ENCODE measurements around the gene ST8SIA6. TPM values are rescaled to one million over a fixed set of nuclear protein-coding genes. Genes with fewer than 3 reads are reported as not detected.
A peak's percentile ranks its signal among the peaks of the same experiment; 100 is the strongest.

Gene ST8SIA6
- total and polyA plus RNA-seq, 9 of the 15 experiments (the other 6 are each of a cell fraction or from before 2014, with no cell fraction given), result 0.69 to 6.7 (median 5.0) TPM

- TF ChIP-seq, protein P1, sequence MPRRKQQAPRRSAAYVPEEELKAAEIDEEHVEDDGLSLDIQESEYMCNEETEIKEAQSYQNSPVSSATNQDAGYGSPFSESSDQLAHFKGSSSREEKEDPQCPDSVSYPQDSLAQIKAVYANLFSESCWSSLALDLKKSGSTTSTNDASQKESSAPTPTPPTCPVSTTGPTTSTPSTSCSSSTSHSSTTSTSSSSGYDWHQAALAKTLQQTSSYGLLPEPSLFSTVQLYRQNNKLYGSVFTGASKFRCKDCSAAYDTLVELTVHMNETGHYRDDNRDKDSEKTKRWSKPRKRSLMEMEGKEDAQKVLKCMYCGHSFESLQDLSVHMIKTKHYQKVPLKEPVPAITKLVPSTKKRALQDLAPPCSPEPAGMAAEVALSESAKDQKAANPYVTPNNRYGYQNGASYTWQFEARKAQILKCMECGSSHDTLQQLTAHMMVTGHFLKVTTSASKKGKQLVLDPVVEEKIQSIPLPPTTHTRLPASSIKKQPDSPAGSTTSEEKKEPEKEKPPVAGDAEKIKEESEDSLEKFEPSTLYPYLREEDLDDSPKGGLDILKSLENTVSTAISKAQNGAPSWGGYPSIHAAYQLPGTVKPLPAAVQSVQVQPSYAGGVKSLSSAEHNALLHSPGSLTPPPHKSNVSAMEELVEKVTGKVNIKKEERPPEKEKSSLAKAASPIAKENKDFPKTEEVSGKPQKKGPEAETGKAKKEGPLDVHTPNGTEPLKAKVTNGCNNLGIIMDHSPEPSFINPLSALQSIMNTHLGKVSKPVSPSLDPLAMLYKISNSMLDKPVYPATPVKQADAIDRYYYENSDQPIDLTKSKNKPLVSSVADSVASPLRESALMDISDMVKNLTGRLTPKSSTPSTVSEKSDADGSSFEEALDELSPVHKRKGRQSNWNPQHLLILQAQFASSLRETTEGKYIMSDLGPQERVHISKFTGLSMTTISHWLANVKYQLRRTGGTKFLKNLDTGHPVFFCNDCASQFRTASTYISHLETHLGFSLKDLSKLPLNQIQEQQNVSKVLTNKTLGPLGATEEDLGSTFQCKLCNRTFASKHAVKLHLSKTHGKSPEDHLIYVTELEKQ (CRISPR knock-in tag; IDR thresholded peaks at IDR 0.05), result no peak
- TF ChIP-seq BCLAF1 (IDR thresholded peaks at IDR 0.05; ENCODE audit: borderline replicate concordance in 1 of 2, control insufficient read depth in 1 of 2, low read depth in 2 of 2, low read length in 1 of 2), result no peak
- no peak for TF ChIP-seq PHTF2 (CRISPR knock-in tag; IDR thresholded peaks at IDR 0.05)
- peak; percentile 67 for TF ChIP-seq RAD51 (IDR thresholded peaks at IDR 0.05; ENCODE audit: borderline replicate concordance, low read depth)
- TF ChIP-seq ARID1B (IDR thresholded peaks at IDR 0.05), result peak; percentile 28; the same call in 1 of the 2 replicates
- TF ChIP-seq GTF2E2 (tag; IDR thresholded peaks at IDR 0.05), result no peak
- TF ChIP-seq, protein P2, sequence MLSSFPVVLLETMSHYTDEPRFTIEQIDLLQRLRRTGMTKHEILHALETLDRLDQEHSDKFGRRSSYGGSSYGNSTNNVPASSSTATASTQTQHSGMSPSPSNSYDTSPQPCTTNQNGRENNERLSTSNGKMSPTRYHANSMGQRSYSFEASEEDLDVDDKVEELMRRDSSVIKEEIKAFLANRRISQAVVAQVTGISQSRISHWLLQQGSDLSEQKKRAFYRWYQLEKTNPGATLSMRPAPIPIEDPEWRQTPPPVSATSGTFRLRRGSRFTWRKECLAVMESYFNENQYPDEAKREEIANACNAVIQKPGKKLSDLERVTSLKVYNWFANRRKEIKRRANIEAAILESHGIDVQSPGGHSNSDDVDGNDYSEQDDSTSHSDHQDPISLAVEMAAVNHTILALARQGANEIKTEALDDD (IDR thresholded peaks at IDR 0.05), result peak; percentile 71
- TF ChIP-seq ARHGAP35 (IDR thresholded peaks at IDR 0.05; ENCODE audit: partially characterized antibody), result no peak
- peak; percentile 95 for TF ChIP-seq NFIC (IDR thresholded peaks at IDR 0.05)
- peak; percentile 85 for TF ChIP-seq L3MBTL2 (IDR thresholded peaks at IDR 0.05)
- TF ChIP-seq ATF7 (IDR thresholded peaks at IDR 0.05), result 0 out of 2 replicates have a peak, but pooled peaks have one; percentile 18
- peak; percentile 30 for TF ChIP-seq TBP (optimal IDR thresholded peaks at IDR 0.05; ENCODE audit: low read depth, low read length)
- peak; percentile 41 for TF ChIP-seq CXXC5 (CRISPR knock-in tag; IDR thresholded peaks at IDR 0.05)
- TF ChIP-seq ZBTB2 (IDR thresholded peaks at IDR 0.05), result no peak; the same call in 1 of the 2 replicates
- TF ChIP-seq ZNF707 (CRISPR knock-in tag; conservative IDR thresholded peaks at IDR 0.05), result no peak
- TF ChIP-seq POLR2A (conservative IDR thresholded peaks at IDR 0.05), result no peak
- peak; percentile 63 for TF ChIP-seq TEAD4 (IDR thresholded peaks at IDR 0.05; ENCODE audit: low read length)
- TF ChIP-seq TEAD4 (CRISPR knock-in tag; IDR thresholded peaks at IDR 0.05; ENCODE audit: borderline replicate concordance), result no peak
- TF ChIP-seq TCF3 (CRISPR knock-in tag; IDR thresholded peaks at IDR 0.05), result peak; percentile 37
- TF ChIP-seq SMARCE1 (IDR thresholded peaks at IDR 0.05), result peak; percentile 59; the same call in 1 of the 2 replicates
These were observed 105.7 kb downstream of the ST8SIA6 start (continued) for GRCh38 chr10:17348501-17349349.

Data from K562 (cell line).